ENCODE data around the gene CATSPER3. TPM values are rescaled to one million over a fixed set of nuclear protein-coding genes. Genes with fewer than 3 reads are reported as not detected.

The CATSPER3 gene
- total RNA-seq, 2 experiments from 2014 or later = 0.31 to 0.32 TPM

GRCh38 chr5:135025730-135026644 lies 58.3 kb downstream of the CATSPER3 start:
- peaks cover 2% of the 10 kb centered on the region for H3K9me3 Mint-ChIP-seq
- intact Hi-C loops (cut with micrococcal nuclease) = no loop called here
- peaks cover 38% of the 10 kb centered on the region for H3K27me3 Mint-ChIP-seq
- ATAC-seq (no peak), DNase-seq (no peak)
- CTCF ChIA-PET = no interaction called here
- TF ChIP-seq, protein P1, sequence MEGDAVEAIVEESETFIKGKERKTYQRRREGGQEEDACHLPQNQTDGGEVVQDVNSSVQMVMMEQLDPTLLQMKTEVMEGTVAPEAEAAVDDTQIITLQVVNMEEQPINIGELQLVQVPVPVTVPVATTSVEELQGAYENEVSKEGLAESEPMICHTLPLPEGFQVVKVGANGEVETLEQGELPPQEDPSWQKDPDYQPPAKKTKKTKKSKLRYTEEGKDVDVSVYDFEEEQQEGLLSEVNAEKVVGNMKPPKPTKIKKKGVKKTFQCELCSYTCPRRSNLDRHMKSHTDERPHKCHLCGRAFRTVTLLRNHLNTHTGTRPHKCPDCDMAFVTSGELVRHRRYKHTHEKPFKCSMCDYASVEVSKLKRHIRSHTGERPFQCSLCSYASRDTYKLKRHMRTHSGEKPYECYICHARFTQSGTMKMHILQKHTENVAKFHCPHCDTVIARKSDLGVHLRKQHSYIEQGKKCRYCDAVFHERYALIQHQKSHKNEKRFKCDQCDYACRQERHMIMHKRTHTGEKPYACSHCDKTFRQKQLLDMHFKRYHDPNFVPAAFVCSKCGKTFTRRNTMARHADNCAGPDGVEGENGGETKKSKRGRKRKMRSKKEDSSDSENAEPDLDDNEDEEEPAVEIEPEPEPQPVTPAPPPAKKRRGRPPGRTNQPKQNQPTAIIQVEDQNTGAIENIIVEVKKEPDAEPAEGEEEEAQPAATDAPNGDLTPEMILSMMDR (IDR thresholded peaks at IDR 0.05) = no peak
- H3K27ac Mint-ChIP-seq = no peak overlapping the region
- POLR2A ChIA-PET = interaction anchor here (0.6 kb wide), 1 partner anchor 10 kb away, joined by 4 read pairs; no protein-coding TSS in a partner anchor
- peaks cover 13% of the 10 kb centered on the region for H3K4me1 Mint-ChIP-seq (ENCODE audit: low read depth)
- no peak overlapping the region for H3K4me3 Mint-ChIP-seq
- H3K36me3 Mint-ChIP-seq (ENCODE audit: low read depth) = no peaks in the 10 kb centered on the region

GRCh38 chr5:135026645-135027265 lies 59.0 kb downstream of the CATSPER3 start:
- intact Hi-C loops (cut with micrococcal nuclease) = no loop called here
- CTCF ChIA-PET = no interaction called here
- DNase-seq = no peak

DNA sequence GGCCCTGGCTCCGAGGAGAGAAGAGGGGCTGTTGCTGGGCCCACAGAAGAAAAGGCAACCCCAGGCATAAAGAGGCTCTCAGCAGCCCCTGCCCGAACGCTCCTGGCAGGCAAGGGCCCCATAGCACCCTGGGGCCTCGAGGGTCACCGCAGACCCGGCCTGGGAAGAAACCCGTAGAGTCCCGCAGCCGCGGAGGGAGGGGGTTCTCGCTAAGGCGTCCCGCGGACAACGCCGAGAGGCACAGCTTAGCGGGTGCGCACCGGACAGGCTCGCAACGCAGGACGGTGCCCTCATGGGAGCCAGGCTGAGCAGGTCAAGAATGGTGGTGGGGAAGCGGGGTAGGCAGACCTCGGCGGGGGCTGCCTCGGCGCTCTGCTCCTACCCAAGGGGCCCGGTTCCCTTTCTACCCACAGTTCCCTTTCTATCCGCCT lies 59.6 kb downstream of the CATSPER3 start:
- Mint-ChIP-seq H3K4me3 (no peak overlapping the region), H3K27me3 (peaks cover 49% of the 10 kb centered on the region), H3K9me3 (peaks cover 2% of the 10 kb centered on the region), H3K36me3 (ENCODE audit: low read depth) (no peaks in the 10 kb centered on the region), H3K27ac (no peak overlapping the region), H3K4me1 (ENCODE audit: low read depth) (peaks cover 21% of the 10 kb centered on the region)
- TF ChIP-seq, protein P1 (IDR thresholded peaks at IDR 0.05) = no peak
- intact Hi-C loops (cut with micrococcal nuclease) = no loop called here
- ATAC-seq = no peak
- ChIA-PET POLR2A (interaction anchor here (0.6 kb wide), 1 partner anchor 175 kb away, joined by 4 read pairs; no protein-coding TSS in a partner anchor), CTCF (no interaction called here)
- DNase-seq = no peak

More at GRCh38 chr5:135026645-135027265, 59.0 kb downstream of the CATSPER3 start:
- Mint-ChIP-seq H3K27me3 (peaks cover 44% of the 10 kb centered on the region), H3K4me3 (no peak overlapping the region), H3K4me1 (ENCODE audit: low read depth) (peaks cover 16% of the 10 kb centered on the region), H3K9me3 (peaks cover 2% of the 10 kb centered on the region), H3K36me3 (ENCODE audit: low read depth) (no peaks in the 10 kb centered on the region), H3K27ac (no peak overlapping the region)
- TF ChIP-seq, protein P1 (IDR thresholded peaks at IDR 0.05) = no peak
- no peak for ATAC-seq
- POLR2A ChIA-PET = no interaction called here

- ATAC-seq (no peak), DNase-seq (no peak)
- no peaks in the 10 kb centered on the region for H3K36me3 Mint-ChIP-seq (ENCODE audit: low read depth)
- H3K27me3 Mint-ChIP-seq = peaks cover 53% of the 10 kb centered on the region
- no peak overlapping the region for H3K27ac Mint-ChIP-seq
- no peak overlapping the region for H3K4me3 Mint-ChIP-seq
- ChIA-PET POLR2A (interaction anchor here (0.6 to 1.4 kb wide), 2 partner anchors 11 to 175 kb away, joined by 4 to 5 read pairs; no protein-coding TSS in a partner anchor), CTCF (no interaction called here)
- intact Hi-C loops (cut with micrococcal nuclease) = no loop called here
- H3K4me1 Mint-ChIP-seq (ENCODE audit: low read depth) = peaks cover 23% of the 10 kb centered on the region
- TF ChIP-seq, protein P1 (IDR thresholded peaks at IDR 0.05) = no peak
- peaks cover 2% of the 10 kb centered on the region for H3K9me3 Mint-ChIP-seq
These were observed 60.2 kb downstream of the CATSPER3 start for GRCh38 chr5:135027697-135028615.
